Esophagus squamous epithelium (tissue), 5 donors: ENCODE data around the gene ASS1. TPM values are rescaled to one million over a fixed set of nuclear protein-coding genes. Genes with fewer than 3 reads are reported as not detected.
A peak's percentile ranks its signal among the peaks of the same experiment; 100 is the strongest.

ENCODE experiments used
- DNase-seq: peaks from one replicate; lab custom pipeline; 2025; lab: John Stamatoyannopoulos, UW
- H3K27ac ChIP-seq, 4 donors: fragments of 200-600 bp; sonication (generic); one replicate each; pipeline ENCODE4 v1.5.1; 2016 to 2019; ENCODE audit warnings: mild to moderate bottlenecking in 1 of 4
- H3K27me3 ChIP-seq, 4 donors: fragments of 200-600 bp; sonication (generic); 1 replicate in 3 of 4; 2 replicates in 1 of 4; pipeline versions ENCODE4 v1.5.1 to v1.6.0; 2017 to 2021; ENCODE audit warnings: antibody characterized with exemption in 1 of 4
- H3K36me3 ChIP-seq, 3 donors: fragments of 200-600 bp; sonication (generic); one replicate each; pipeline ENCODE4 v1.5.1; 2016 to 2019
- H3K4me1 ChIP-seq, 3 donors: fragments of 200-600 bp; sonication (generic); one replicate each; pipeline ENCODE4 v1.5.1; 2017 to 2019
- H3K4me3 ChIP-seq, 4 donors: fragments of 200-600 bp; sonication (generic); 1 replicate in 3 of 4; 2 replicates in 1 of 4; pipeline ENCODE4 v1.5.1; 2016 to 2019; ENCODE audit warnings: mild to moderate bottlenecking in 2 of 4, moderate library complexity in 1 of 4
- H3K9me3 ChIP-seq, 3 donors: fragments of 200-600 bp; sonication (generic); one replicate each; pipeline ENCODE4 v1.5.1; 2016 to 2019
- POLR2A ChIP-seq, 4 donors: fragments of 450-650 bp; IDR thresholded peaks; one replicate each; pipeline ENCODE4 v1.6.1; 2017; ENCODE audit warnings: antibody characterized with exemption in 4 of 4, mild to moderate bottlenecking in 4 of 4, moderate library complexity in 3 of 4
- WGBS, 2 donors: methylation state at CpG; one replicate each; pipeline ENCODE4 v1.1.5; 2018; 5-methylcytosine and 5-hydroxymethylcytosine counted together
- intact Hi-C: fragments of 100-400 bp; cut with DNase I; formaldehyde crosslinking; loops from one replicate; pipeline ENCODE4 v1.15.0; 2022
- total RNA-seq, 4 donors: library from RNA; depleted of rRNA; stranded (reverse); fragments of >200 nt; gene quantifications; one replicate each; pipeline ENCODE4 v1.1.0, GENCODE V29; 2016
- TF ChIP-seq, protein P1 (sequence below), 6 experiments: fragments of 450-650 bp in 4 of 6; fragments of 200-600 bp in 2 of 6; sonication (generic) in 2 of 6; IDR thresholded peaks; one replicate each; pipeline ENCODE4 v1.5.1; 2016 to 2019; ENCODE audit warnings: antibody characterized with exemption in 6 of 6, mild to moderate bottlenecking in 4 of 6, moderate library complexity in 4 of 6
- donor health status: DM: yes; HTN: yes; CAD: no.

Gene ASS1
- total RNA-seq, 4 donors from 2014 or later, result 33.5 to 203 (median 85.2) TPM

DNA sequence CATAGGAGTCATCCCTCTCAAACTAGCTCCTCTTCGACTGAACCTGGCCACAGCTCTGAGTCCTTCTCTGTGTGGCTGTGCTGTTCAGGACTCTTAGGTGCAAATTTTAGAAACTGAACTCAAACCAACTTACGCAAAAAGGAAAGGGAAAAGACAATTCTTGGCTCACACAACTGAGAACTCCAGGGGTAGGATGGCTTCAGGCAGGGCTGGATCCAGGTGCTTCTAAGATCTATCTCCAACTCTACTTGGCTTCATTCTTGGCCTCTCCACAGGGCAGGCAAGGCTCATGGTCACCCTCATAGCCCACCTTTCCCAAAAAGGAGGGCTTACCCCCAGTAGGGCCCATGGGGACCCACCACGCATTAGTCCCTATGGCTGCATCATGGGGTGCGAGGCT is 8.1 kb downstream of the ASS1 start:
- no peak for TF ChIP-seq POLR2A (IDR thresholded peaks at IDR 0.05)
- TF ChIP-seq, protein P1, sequence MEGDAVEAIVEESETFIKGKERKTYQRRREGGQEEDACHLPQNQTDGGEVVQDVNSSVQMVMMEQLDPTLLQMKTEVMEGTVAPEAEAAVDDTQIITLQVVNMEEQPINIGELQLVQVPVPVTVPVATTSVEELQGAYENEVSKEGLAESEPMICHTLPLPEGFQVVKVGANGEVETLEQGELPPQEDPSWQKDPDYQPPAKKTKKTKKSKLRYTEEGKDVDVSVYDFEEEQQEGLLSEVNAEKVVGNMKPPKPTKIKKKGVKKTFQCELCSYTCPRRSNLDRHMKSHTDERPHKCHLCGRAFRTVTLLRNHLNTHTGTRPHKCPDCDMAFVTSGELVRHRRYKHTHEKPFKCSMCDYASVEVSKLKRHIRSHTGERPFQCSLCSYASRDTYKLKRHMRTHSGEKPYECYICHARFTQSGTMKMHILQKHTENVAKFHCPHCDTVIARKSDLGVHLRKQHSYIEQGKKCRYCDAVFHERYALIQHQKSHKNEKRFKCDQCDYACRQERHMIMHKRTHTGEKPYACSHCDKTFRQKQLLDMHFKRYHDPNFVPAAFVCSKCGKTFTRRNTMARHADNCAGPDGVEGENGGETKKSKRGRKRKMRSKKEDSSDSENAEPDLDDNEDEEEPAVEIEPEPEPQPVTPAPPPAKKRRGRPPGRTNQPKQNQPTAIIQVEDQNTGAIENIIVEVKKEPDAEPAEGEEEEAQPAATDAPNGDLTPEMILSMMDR (IDR thresholded peaks at IDR 0.05), result no peak
- Histone ChIP-seq H3K27me3 (peaks cover 0 to 19% (median 0%) of the 10 kb centered on the region in 4 donors), H3K4me3 (no peak overlapping the region), H3K9me3 (no peaks in the 10 kb centered on the region), H3K4me1 (peaks cover 15 to 47% (median 22%) of the 10 kb centered on the region in 3 donors), H3K27ac (peak overlapping the region in 1 of 4 donors; percentile 40), H3K36me3 (no peaks in the 10 kb centered on the region)
- no peak for DNase-seq
- WGBS, 2 donors, result 75 to 86% methylated on average over 2 of the region's 4 CpGs
- intact Hi-C loops, result no loop called here

DNA sequence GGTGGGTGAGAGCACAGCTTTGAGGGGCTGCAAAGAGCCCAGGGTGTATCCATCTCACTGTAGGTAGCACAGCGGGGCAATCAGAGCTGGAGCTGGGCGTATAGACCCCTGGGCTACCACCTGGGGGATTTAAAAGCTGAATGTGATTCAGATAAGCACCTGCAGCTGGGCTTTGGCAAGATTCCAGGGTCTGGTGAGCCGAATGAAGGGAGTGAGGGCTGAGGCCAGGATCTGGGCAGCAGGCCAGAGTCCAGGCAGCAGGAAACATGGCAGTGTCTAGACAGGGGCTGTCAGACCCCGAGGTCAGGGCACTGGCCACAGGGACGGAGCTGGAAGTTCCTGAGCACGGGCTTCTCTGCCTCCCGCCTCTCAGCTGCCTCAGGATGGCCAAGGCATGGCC is 8.7 kb downstream of the ASS1 start:
- H3K4me3 ChIP-seq, result no peak overlapping the region
- WGBS, 2 donors, result 31 to 59% methylated on average over 5 of the region's 7 CpGs
- H3K27me3 ChIP-seq, result peaks cover 0 to 13% (median 0%) of the 10 kb centered on the region in 4 donors
- H3K9me3 ChIP-seq, result no peaks in the 10 kb centered on the region
- peaks cover 13 to 41% (median 16%) of the 10 kb centered on the region in 3 donors for H3K4me1 ChIP-seq
- intact Hi-C loops, result no loop called here
- TF ChIP-seq, protein P1 (IDR thresholded peaks at IDR 0.05), result no peak
- TF ChIP-seq POLR2A (IDR thresholded peaks at IDR 0.05), result no peak
- DNase-seq, result no peak
- H3K36me3 ChIP-seq, result no peaks in the 10 kb centered on the region
- no peak overlapping the region for H3K27ac ChIP-seq

DNA sequence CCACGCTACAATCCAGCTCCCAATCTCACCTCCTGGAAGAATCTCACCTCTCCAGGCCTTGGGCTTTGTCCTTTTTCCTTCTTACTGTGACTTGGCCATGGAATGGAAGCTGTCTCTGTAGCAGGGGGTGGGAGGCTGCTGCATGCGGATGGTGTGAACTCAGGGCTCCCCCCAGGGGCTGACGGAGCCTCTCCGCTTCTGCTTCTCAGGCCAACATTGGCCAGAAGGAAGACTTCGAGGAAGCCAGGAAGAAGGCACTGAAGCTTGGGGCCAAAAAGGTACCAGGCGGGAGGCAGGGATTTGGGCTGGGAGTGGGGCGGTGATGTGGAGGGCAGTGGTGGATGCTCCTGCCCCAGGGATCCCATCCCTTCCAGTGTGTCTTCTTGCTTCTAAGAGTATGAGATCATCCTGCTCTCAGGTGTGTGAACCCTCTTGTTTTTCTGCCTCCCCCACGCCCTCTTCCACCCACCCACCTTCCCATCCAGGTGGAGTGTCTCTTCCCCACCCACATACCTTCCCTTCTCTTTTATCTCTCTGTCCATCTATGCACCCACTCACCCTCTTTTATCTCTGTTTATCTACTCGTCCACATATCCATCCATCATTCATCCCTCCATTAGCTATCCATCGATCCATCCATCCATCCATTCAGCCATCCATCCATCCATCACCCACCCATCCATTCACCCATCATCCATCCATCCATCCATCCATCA is 9.5 kb downstream of the ASS1 start:
- no peak overlapping the region for H3K27ac ChIP-seq

DNA sequence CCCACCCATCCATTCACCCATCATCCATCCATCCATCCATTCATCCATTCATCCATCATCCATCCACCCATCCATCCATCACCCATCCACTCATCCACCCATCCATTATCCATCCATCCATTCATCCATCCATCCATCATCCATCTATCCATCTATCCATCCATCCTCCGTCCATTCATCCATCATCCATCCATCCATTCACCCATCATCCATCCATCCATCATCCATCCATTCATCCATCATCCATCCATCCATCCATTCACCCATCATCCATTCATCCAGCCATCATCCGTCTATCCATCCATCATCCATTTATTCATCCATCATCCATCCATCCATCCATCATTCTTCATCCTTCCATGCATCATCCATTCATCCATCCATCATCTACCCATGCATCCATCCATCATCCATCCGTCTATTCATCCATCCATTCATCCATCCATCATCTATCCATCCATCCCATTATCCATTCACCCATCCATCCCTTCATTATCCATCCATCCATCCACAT is 10.1 kb downstream of the ASS1 start:
- peaks cover 0 to 5% (median 0%) of the 10 kb centered on the region in 3 donors for H3K36me3 ChIP-seq
- 31 to 58% methylated on average over 3 of the region's 3 CpGs for WGBS, 2 donors
- no peak for DNase-seq
- no peak overlapping the region for H3K4me3 ChIP-seq
- TF ChIP-seq POLR2A (IDR thresholded peaks at IDR 0.05), result no peak
- TF ChIP-seq, protein P1 (IDR thresholded peaks at IDR 0.05), result no peak
- peaks cover 13 to 32% (median 16%) of the 10 kb centered on the region in 3 donors for H3K4me1 ChIP-seq
- intact Hi-C loops, result no loop called here
- H3K27me3 ChIP-seq, result peaks cover 0 to 8% (median 0%) of the 10 kb centered on the region in 4 donors
- no peaks in the 10 kb centered on the region for H3K9me3 ChIP-seq
- H3K27ac ChIP-seq, result no peak overlapping the region

More for the DNA sequence above, 9.5 kb downstream of the ASS1 start:
- Histone ChIP-seq H3K27me3 (peaks cover 0 to 8% (median 0%) of the 10 kb centered on the region in 4 donors), H3K4me3 (no peak overlapping the region), H3K36me3 (no peaks in the 10 kb centered on the region), H3K9me3 (no peaks in the 10 kb centered on the region), H3K4me1 (peaks cover 13 to 35% (median 16%) of the 10 kb centered on the region in 3 donors)
- no peak for DNase-seq
- TF ChIP-seq POLR2A (IDR thresholded peaks at IDR 0.05), result no peak
- TF ChIP-seq, protein P1 (IDR thresholded peaks at IDR 0.05), result no peak
- intact Hi-C loops, result no loop called here
- 90 to 92% methylated on average over 6 to 10 of the region's 10 CpGs for whole genome bisulfite sequencing, 2 donors
